Activated CD4-positive, alpha-beta T cell treated with anti-CD3 and anti-CD28 coated beads for 4 hours (primary cell): ENCODE results near the gene RBM22.

Experiments
- DNase-seq, 2 donors: peaks; one replicate each; pipeline ENCODE4 v3.0.0-alpha.2; 2020

Gene RBM22

DNA sequence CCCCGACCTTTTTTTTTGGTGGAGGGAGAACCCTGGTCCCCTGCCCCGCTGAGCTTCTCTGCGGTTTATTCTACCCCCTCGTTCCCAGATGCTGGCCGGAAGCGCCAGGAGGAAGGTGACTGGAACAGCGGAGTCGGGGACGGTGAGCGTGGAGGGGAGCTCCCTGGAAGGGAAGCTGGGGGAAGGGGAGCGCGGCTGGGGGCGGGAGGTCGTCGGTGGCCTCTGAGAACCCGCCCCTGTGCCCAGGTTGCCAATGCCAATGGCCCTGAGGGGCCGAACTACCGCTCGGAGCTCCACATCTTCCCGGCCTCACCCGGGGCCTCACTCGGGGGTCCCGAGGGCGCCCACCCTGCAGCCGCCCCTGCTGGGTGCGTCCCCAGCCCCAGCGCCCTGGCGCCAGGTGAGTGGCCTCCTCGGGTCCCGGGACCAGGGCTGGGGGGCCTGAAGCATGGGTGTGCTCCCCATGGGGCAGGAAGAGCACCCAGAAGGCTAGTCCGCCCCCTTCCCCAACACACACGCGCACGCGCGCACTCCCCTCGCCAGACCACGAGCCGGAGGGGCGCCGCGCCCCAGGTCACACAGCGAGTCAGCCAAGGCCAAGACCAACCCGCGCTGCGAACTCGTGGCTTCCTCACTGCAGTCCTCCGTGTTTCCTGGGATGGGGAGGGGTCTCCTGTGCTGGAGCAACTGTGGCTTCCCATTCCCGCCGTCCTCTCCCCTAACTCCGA lies 29.2 kb downstream of the RBM22 start:
- DNase-seq, result no peak

DNA sequence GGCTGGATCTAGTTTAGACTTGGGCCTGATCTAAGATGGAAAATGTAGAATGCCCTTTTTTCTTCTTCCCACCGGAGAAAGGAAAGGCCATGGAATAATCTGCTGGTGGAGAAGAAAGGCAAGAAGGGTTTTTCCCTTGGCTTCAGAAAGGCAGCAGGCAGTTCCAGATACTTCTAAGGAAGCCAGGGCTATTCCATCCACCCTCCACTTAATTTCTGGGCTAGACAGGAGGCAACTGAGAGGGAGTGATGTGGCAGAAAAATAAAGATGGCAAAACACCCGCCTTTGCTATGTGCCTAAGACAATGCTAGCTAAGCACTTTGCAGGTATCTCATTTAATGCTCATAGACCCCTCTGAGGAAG lies 29.9 kb downstream of the RBM22 start:
- DNase-seq, result no peak

DNA sequence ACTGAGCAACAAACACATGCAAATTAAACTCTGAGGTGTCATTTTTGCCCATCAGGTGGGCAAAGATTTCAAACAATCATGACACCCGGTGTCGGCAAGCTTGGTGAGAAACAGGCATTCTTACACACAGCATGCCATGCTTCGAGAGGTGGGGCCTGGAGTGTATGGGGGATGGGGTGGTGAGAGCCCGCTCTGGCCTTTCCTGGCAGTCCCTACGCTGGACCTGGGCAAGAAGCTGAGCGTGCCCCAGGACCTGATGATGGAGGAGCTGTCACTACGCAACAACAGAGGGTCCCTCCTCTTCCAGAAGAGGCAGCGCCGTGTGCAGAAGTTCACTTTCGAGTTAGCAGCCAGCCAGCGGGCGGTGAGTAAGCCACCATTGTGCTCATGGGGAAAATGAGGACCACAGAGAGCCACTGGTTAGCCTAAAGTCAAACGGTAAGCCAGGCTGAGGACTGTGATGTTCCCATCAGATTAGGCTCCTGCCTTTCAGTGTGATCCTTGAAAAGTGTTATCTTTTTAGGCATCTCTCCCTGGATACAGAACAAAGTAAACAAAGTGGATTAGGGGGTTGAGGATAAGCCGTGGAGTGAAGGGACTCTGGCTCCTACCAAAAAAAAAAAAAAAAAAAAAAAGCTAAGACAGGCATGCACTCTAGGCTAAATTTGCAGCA lies 30.5 kb downstream of the RBM22 start:
- no peak for DNase-seq

DNA sequence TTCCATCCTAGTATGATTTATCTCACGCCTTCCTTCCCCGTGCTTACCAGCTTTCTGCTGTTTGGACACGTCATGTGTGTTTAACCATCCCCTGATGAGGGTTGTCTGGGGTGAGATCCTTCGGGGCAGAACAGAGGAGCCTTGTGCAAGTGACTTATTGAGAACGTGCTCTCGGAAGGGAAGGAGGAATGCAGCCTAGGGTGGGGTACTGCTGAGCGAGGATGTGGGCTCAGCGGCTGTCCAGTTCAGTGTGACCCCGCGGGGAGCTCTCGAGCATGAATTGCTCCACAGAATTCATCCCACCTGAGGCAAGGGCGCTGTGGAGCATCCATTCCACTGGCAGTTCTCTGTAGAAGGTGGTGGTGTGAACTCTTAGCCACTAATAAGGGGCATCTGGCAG lies 35.8 kb downstream of the RBM22 start:
- no peak for DNase-seq

DNA sequence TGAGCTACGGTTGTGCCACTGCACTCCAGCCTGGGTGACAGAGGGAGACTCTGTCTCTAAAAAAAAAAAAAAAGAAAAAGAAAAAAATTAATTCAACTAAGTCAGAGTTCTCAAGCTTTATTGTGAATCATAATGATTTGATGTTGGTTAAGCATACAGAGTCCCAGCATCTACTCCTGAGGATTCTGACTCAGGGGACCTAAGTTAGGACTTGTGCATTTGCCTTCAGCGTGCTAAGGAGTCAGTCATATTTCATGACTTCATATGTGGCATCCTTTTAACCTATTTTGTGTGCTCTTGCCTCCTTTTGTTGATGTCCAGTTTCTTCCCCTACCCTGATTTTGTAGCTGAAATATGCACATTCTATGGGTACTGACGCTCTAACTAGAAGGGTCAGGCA lies 36.9 kb downstream of the RBM22 start:
- no peak for DNase-seq

- no peak for DNase-seq
Observed at GRCh38 chr5:150662731-150663516, 37.9 kb downstream of the RBM22 start.

DNA sequence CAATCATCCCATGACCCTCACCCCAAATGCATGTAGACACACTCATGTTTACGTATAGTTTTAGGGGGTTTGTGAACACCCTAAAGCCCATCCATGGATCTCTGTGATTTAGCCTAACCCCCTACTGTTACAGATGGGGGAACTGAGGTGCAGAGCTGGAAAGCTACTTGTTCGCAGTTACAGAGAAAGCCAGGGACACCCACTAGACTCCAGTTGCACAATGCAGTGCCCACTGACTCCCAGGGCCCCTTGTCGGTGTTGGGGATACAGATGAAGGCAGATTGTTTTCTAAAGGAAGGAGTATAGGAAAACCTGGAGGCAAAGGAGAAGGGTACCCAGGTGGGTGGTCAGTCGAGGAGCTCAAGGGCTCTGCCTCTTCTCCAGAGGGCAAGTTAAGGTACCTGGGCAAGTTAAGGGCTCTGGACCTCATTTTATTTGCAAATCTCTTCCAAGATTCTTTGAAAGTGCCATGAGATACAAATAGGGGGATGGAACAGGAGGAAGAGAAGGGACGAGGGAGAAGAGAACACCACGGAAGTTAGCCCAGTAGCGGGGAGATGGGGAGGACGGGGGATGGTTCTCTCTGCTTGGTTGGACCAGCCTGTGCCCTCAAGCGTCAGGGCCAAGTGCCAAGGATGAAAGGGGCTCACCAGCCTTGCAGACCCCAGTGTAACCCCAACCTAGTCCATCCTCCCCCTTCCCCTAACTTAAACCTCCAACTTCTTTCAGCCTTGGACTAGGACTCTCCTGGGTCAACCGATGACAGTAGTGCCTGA lies 38.9 kb downstream of the RBM22 start:
- no peak for DNase-seq

DNA sequence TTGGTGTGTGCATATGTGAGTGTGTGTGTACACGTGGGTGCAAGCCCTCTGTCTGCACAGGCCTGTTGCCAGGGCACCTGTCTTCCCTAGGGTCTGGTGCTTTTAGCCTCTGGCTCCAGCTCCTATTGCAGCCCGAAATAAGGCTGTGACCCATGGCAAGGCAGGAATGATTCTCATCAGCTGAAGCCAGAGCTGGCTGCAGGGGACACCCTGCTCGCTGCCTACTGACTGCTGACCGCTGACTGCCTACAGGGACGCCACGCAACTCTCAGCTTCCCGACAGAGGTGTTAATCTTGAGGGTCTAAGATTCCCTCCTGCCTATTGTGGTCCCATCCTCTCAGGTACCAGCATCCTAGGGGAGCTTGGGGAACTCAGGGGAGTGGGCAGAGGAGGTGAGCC lies 39.8 kb downstream of the RBM22 start, which contains the start of gene MYOZ3:
Gene MYOZ3 (plus strand): TSS at position 166 of the 400 bp plus-strand sequence. CDS start 1,691 bp downstream, outside the sequence.
- DNase-seq, result no peak

DNA sequence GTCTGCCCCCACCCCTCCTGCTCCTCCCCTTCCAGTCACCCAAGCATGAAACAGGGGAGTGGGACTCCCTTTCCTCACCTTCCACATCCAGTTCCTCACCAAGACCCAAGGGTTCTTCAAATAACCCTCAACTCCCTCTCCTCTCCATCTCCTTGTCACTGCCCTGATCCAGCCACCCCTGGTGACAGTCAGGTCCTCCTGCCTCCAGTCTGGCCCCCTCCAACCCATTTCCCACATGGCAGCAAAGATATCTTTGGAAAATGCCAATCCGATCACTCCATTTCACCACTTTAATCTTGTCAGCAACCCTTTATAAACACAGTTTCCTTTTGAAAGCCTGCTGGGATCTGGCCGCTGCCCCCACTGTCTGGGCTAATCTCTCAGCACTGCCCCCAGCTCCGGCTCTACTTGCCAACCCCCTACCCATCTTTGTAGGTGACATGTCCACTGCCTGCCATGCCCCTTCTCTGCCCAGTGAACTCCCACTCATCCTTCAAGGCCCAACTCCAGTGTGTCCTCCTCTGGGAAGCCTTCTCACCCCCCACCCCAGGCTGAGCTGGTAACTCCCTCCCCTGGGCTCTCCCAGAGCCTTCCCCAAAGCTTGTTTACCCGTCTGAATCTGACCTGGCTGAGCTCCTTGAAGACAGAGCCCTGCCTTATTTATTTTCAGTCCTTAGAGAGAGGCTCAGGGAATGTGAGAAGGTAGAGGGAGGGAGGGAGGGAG lies 40.6 kb downstream of the RBM22 start:
- DNase-seq, result no peak

GRCh38 chr5:150659360-150660107 lies 41.3 kb downstream of the RBM22 start:
- DNase-seq, result no peak

- DNase-seq, result no peak
Observed at GRCh38 chr5:150658699-150659265, 42.1 kb downstream of the RBM22 start.

DNA sequence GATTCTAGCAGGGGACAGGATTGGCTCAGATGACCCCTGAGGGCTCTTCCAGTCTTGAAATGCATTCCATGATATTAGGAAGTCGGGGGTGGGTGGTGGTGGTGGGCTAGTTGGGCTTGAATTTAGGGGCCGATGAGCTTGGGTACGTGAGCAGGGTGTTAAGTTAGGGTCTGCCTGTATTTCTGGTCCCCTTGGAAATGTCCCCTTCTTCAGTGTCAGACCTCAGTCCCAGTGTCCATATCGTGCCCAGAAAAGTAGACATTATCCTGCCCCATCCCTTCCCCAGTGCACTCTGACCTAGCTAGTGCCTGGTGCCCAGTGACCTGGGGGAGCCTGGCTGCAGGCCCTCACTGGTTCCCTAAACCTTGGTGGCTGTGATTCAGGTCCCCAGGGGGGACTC lies 42.7 kb downstream of the RBM22 start:
- DNase-seq, result no peak

DNA sequence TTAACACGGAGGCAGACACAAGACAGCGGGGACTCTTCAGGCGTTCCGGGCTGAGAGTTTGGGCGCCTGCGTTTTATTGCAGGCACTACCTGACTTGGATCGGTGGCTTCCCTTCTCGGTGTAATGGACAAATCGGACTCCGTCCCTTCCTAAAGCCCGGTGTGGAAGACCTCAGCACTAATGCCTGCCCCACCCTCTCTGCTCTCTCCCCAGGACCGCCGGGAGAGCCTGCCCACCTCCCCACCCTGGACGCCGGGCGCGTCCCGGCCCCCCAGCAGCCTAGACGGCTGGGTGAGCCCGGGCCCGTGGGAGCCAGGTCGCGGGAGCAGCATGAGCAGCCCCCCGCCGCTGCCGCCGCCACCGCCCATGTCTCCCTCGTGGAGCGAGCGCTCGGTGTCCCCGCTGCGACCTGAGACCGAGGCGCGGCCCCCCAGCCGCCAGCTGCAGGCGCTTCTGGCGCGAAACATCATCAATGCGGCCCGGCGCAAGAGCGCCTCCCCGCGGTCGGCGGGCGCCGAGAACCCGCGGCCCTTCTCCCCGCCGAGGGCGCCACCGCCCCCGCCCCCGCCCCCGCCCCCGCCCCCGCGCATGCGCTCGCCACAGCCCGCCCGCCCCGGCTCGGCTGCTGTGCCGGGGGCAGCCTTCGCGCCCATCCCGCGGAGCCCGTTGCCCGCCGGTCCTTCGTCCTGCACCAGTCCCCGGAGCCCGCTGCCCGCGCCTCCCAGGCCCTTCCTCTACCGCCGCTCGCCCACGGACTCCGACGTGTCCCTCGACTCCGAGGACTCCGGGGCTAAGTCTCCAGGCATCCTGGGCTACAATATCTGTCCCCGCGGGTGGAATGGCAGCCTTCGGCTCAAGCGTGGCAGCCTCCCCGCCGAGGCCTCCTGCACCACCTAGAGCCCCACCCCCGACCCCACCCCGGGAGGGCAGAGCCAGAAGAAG lies 44.4 kb downstream of the RBM22 start:
- DNase-seq, result peak; percentile 65 to 75

- DNase-seq, result no peak
Observed at GRCh38 chr5:150655221-150655620, 45.6 kb downstream of the RBM22 start.

DNA sequence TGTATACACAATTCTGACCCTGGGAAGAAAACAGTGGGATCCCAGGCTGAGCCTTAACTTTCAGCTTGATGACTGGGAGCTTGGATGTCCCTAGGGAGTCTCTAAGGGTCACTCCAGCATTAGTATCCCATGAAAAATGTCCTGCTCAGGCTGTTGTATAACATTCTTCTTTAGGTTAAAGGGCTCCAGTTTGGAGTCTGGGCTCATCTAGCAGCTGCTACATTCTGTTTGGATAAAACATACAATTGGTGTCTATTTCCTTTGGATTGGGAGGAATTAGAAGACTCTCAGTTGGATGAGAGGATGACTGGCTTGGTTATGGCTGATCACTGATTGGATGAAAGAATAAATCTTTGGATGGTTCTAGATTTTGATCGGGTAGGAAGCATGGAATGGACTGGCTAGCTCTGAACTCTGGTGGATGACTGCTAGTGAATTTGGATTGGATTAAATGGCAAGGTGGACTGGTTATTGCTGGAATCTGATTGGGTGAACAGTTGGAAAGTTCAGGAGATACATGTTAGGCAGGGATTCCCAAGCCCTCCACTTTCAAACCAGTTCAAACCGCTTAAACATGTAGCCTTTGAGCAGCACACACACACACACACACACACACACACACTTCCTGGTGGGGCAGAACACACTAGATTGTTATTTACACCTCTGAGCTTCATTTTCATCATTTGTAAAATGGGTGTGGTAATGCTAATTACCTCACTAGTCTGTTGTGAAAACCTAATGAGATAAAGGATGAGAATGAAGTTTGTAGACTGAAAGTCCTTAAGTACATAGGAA lies 46.9 kb downstream of the RBM22 start:
- DNase-seq, result no peak

- DNase-seq, result no peak
Observed at GRCh38 chr5:150653145-150653761, 47.6 kb downstream of the RBM22 start.

- DNase-seq, result no peak
Observed at GRCh38 chr5:150651924-150652671, 48.8 kb downstream of the RBM22 start.

GRCh38 chr5:150651382-150651781 lies 49.5 kb downstream of the RBM22 start:
- DNase-seq, result no peak
